Peyer's patch (tissue), 4 donors: ENCODE measurements around the gene GNG2. TPM values are rescaled to one million over a fixed set of nuclear protein-coding genes. Genes with fewer than 3 reads are reported as not detected.

Source experiments
- DNase-seq, 3 donors: peaks; one replicate each; pipeline ENCODE4 v3.0.0-alpha.2; 2017 to 2019
- H3K27ac ChIP-seq, 4 donors: fragments of 200-600 bp; sonication (generic); one replicate each; pipeline ENCODE4 v1.5.1; 2016 to 2019
- H3K27me3 ChIP-seq, 2 donors: fragments of 200-600 bp; sonication (generic); one replicate each; pipeline ENCODE4 v1.5.1; 2019
- H3K36me3 ChIP-seq, 3 donors: fragments of 200-600 bp; sonication (generic); one replicate each; pipeline ENCODE4 v1.5.1; 2016 to 2019
- H3K4me1 ChIP-seq, 4 donors: fragments of 200-600 bp; sonication (generic); one replicate each; pipeline ENCODE4 v1.5.1; 2016 to 2019
- H3K4me3 ChIP-seq, 4 donors: fragments of 200-600 bp; sonication (generic); 1 replicate in 3 of 4; 2 replicates in 1 of 4; pipeline ENCODE4 v1.5.1; 2016 to 2019; ENCODE audit warnings: mild to moderate bottlenecking in 1 of 4
- H3K9me3 ChIP-seq, 4 donors: fragments of 200-600 bp; sonication (generic); one replicate each; pipeline ENCODE4 v1.5.1; 2016 to 2019; ENCODE audit warnings: mild to moderate bottlenecking in 1 of 4
- CTCF ChIP-seq, 6 experiments: fragments of 450-650 bp in 4 of 6; fragments of 200-600 bp in 2 of 6; sonication (generic) in 1 of 6; IDR thresholded peaks; one replicate each; pipeline ENCODE4 v1.5.1; 2017 to 2019; ENCODE audit warnings: antibody characterized with exemption in 6 of 6, mild to moderate bottlenecking in 3 of 6, moderate library complexity in 1 of 6
- POLR2A ChIP-seq, 2 donors: fragments of 450-650 bp; IDR thresholded peaks; one replicate each; pipeline ENCODE4 v1.5.1; 2017; ENCODE audit warnings: antibody characterized with exemption in 2 of 2, mild to moderate bottlenecking in 2 of 2, moderate library complexity in 2 of 2
- total RNA-seq, 4 donors: library from RNA; depleted of rRNA; stranded (reverse); fragments of >200 nt; gene quantifications; one replicate each; pipeline ENCODE4 v1.1.0, GENCODE V29; 2016

GNG2 gene
- total RNA-seq, 4 donors from 2014 or later, result 6.0 to 44.6 (median 9.7) TPM

GRCh38 chr14:52000696-52001095 lies 140.3 kb downstream of the GNG2 start:
- DNase-seq, result no peak
- no peak overlapping the region for H3K27ac ChIP-seq
- TF ChIP-seq POLR2A (IDR thresholded peaks at IDR 0.05), result no peak
- no peak for TF ChIP-seq CTCF (IDR thresholded peaks at IDR 0.05)
- no peaks in the 10 kb centered on the region for H3K9me3 ChIP-seq
- H3K27me3 ChIP-seq, result no peaks in the 10 kb centered on the region
- peaks cover 0 to 59% (median 0%) of the 10 kb centered on the region in 3 donors for H3K36me3 ChIP-seq
- no peaks in the 10 kb centered on the region for H3K4me1 ChIP-seq
- no peak overlapping the region for H3K4me3 ChIP-seq

DNA sequence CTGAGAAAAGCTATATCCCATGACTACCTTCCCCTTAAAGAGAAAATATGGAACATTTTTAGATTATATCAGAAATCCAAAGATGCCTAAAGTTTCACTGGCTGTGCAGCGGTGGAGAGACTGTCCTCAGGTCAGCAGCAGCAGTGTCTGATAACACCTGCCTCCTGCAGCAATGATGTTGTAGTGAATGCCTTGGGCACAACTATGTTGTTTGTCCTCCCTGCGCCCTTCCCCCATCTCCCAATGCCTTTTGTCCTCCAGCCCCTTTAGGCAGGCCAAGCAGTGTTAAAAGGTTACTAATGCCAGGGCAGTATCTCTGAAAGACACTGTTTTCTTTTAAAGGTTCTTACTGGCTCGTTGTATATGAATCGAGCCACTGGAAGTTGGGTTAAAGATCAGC lies 142.1 kb downstream of the GNG2 start:
- no peaks in the 10 kb centered on the region for H3K4me1 ChIP-seq
- peak overlapping the region in 1 of 4 donors; percentile 48 for H3K27ac ChIP-seq
- TF ChIP-seq POLR2A (IDR thresholded peaks at IDR 0.05) (no peak), CTCF (IDR thresholded peaks at IDR 0.05) (no peak)
- no peak overlapping the region for H3K4me3 ChIP-seq
- no peaks in the 10 kb centered on the region for H3K27me3 ChIP-seq
- no peaks in the 10 kb centered on the region for H3K9me3 ChIP-seq
- DNase-seq, result no peak
- H3K36me3 ChIP-seq, result peaks cover 0 to 73% (median 0%) of the 10 kb centered on the region in 3 donors

DNA sequence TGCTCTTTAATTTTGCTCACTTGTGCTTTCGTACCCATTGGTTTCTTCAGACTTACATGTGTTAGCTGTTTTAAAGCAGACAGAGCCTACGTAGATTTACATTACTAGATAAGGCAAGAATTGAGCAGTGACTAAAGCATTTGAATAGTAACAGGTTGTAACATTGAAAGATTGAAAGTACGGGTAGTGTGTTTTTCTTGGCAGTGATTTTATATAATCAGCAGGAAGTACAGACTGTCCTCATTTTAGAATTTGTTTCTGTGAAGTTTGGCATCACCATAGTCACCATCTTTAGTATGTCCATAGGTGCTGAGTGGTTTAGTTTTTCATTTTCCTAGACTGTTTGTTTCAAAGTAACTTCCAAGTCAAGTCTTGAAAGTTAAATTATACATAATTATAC lies 142.9 kb downstream of the GNG2 start:
- DNase-seq, result no peak
- H3K36me3 ChIP-seq, result peaks cover 0 to 81% (median 0%) of the 10 kb centered on the region in 3 donors
- H3K27me3 ChIP-seq, result no peaks in the 10 kb centered on the region
- H3K9me3 ChIP-seq, result no peaks in the 10 kb centered on the region
- no peaks in the 10 kb centered on the region for H3K4me1 ChIP-seq
- peak overlapping the region in 1 of 4 donors; percentile 65 for H3K27ac ChIP-seq
- H3K4me3 ChIP-seq, result no peak overlapping the region
- TF ChIP-seq CTCF (IDR thresholded peaks at IDR 0.05) (no peak), POLR2A (IDR thresholded peaks at IDR 0.05) (no peak)

- no peak overlapping the region for H3K27ac ChIP-seq
- H3K36me3 ChIP-seq, result peaks cover 0 to 91% (median 0%) of the 10 kb centered on the region in 3 donors
- no peaks in the 10 kb centered on the region for H3K27me3 ChIP-seq
- TF ChIP-seq CTCF (IDR thresholded peaks at IDR 0.05) (no peak), POLR2A (IDR thresholded peaks at IDR 0.05) (no peak)
- no peak overlapping the region for H3K4me3 ChIP-seq
- no peaks in the 10 kb centered on the region for H3K4me1 ChIP-seq
- no peaks in the 10 kb centered on the region for H3K9me3 ChIP-seq
- no peak for DNase-seq
Measured at GRCh38 chr14:52005625-52006024, 145.2 kb downstream of the GNG2 start.

- Histone ChIP-seq H3K9me3 (no peaks in the 10 kb centered on the region), H3K36me3 (peaks cover 0 to 91% (median 0%) of the 10 kb centered on the region in 3 donors), H3K4me3 (no peak overlapping the region), H3K27me3 (no peaks in the 10 kb centered on the region), H3K27ac (no peak overlapping the region), H3K4me1 (no peaks in the 10 kb centered on the region)
- no peak for DNase-seq
- TF ChIP-seq POLR2A (IDR thresholded peaks at IDR 0.05) (no peak), CTCF (IDR thresholded peaks at IDR 0.05) (no peak)
Measured at GRCh38 chr14:52006361-52006760, 145.9 kb downstream of the GNG2 start.

- Histone ChIP-seq H3K4me1 (no peaks in the 10 kb centered on the region), H3K27me3 (no peaks in the 10 kb centered on the region), H3K4me3 (no peak overlapping the region), H3K36me3 (peaks cover 0 to 87% (median 0%) of the 10 kb centered on the region in 3 donors), H3K9me3 (no peaks in the 10 kb centered on the region), H3K27ac (no peak overlapping the region)
- TF ChIP-seq POLR2A (IDR thresholded peaks at IDR 0.05), result no peak
- TF ChIP-seq CTCF (IDR thresholded peaks at IDR 0.05), result no peak
- DNase-seq, result no peak
Measured at GRCh38 chr14:52007211-52007610, 146.8 kb downstream of the GNG2 start.
